GM12801 (cell line): ENCODE measurements around the gene NRL.

ENCODE experiments used
- TF ChIP-seq, protein P1 (sequence below): IDR thresholded peaks from one replicate; pipeline ENCODE4 v1.5.1; 2011; ENCODE audit warnings: control low read depth; ENCODE audit not compliant: insufficient read length; ENCODE audit errors: extremely low read depth

NRL gene

GRCh38 chr14:24068711-24069410 lies 45.9 kb downstream of the NRL start:
- TF ChIP-seq, protein P1, sequence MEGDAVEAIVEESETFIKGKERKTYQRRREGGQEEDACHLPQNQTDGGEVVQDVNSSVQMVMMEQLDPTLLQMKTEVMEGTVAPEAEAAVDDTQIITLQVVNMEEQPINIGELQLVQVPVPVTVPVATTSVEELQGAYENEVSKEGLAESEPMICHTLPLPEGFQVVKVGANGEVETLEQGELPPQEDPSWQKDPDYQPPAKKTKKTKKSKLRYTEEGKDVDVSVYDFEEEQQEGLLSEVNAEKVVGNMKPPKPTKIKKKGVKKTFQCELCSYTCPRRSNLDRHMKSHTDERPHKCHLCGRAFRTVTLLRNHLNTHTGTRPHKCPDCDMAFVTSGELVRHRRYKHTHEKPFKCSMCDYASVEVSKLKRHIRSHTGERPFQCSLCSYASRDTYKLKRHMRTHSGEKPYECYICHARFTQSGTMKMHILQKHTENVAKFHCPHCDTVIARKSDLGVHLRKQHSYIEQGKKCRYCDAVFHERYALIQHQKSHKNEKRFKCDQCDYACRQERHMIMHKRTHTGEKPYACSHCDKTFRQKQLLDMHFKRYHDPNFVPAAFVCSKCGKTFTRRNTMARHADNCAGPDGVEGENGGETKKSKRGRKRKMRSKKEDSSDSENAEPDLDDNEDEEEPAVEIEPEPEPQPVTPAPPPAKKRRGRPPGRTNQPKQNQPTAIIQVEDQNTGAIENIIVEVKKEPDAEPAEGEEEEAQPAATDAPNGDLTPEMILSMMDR, result no peak

- TF ChIP-seq, protein P1, result no peak
These were observed 47.3 kb downstream of the NRL start for GRCh38 chr14:24067133-24068082.

- TF ChIP-seq, protein P1, result no peak
These were observed 48.1 kb downstream of the NRL start for GRCh38 chr14:24066496-24067132.

DNA sequence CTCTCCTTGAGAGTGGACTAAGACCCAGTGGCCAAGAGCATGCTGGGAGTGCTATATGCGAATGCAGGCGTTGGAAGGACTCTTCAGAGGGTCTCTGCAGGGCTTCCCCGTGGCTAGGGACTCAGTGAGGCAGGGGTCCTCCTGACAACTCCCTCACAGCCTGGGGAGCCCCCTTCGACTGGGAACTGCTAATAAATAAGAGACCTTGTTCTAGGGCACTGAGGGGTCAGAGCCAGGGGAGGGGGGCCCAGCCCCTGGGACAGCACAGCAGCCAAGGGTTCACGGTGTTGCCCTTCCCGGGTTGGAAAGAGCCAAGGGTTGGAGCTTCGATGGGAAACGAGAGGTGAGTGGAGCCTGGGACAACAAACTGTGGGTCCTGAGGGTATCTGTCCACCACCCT lies 49.3 kb downstream of the NRL start:
- TF ChIP-seq, protein P1, result no peak

GRCh38 chr14:24064856-24065255 lies 49.9 kb downstream of the NRL start:
- TF ChIP-seq, protein P1, result no peak

DNA sequence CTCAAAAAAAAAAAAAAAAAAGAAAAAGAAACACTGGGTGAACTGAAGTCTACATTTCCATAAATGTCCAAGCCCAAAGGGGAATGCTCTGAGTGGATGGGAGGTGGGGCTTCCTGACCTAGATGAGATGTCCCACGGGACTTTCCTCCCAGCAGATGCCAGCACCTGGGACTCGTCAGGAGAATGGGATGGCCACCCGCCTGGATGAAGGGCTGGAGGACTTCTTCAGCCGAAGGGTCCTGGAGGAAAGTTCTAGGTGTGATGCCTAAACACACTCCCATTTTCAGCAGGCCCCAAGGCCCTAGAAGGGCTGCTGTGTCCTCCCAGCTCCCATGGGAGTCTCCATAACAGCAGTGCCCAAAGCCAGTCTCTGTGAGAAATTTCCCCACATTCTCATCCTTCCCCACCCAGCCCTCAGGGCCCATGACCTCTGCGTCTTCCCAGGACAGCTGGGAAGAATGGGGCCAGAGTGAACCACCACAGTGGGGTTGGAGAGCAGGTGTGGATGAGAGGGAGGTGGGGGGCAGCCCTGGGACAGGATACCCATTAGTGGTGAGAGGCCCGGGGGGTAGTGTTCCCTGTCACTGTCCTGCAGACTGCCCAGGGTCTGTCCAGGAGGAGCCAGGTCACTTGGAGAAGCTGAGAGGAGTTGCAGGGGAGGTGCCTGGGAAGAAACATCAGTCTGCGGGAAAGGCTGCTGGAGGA lies 50.5 kb downstream of the NRL start:
- TF ChIP-seq, protein P1, result no peak

DNA sequence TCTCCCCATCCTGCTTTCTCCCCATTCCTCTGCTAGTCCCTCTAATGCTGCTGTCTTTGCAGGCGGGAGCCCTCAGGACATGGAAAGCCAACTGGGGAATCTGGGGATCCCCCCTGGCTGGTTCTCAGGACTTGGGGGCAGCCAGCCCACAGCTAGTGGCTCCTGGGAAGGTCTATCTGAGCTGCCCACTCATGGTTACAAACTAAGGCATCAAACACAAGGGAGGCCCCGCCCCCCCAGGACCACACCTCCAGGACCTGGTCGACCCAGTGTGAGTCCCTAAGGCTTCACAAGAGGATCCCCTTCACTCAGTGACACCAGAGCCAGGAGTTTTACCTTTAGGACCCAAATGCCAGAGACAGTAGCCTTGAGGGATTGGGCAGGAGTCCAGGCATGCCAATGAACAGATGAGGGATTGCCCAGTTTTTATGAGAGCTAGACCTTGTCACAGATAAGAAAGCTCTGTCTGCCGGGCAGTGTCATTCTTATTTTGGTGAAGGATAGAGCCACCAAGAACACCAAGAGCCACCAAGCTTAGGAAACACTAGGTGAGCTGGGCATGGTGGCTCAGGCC lies 51.4 kb downstream of the NRL start:
- TF ChIP-seq, protein P1, result no peak
